NT2/D1 (cell line): ENCODE results near the gene SLC12A8.

Experiments used
- DNase-seq: peaks from one replicate; pipeline ENCODE4 v3.0.0-alpha.2; 2011; ENCODE audit warnings: low read depth, low spot score
- H3K27me3 ChIP-seq: 2 replicates; pipeline ENCODE4 v1.6.0; 2011; ENCODE audit warnings: mild to moderate bottlenecking; ENCODE audit not compliant: insufficient read length, insufficient read depth
- H3K36me3 ChIP-seq: 2 replicates; pipeline ENCODE4 v1.6.1; 2011; ENCODE audit warnings: mild to moderate bottlenecking, low read length, mixed read lengths; ENCODE audit not compliant: insufficient read depth, insufficient read length
- H3K4me1 ChIP-seq: 2 replicates; pipeline ENCODE4 v1.5.1; 2011; ENCODE audit not compliant: insufficient read depth, insufficient read length
- H3K4me3 ChIP-seq: 2 replicates; pipeline ENCODE4 v1.5.1; 2011; ENCODE audit warnings: low read depth; ENCODE audit not compliant: insufficient read length
- H3K9ac ChIP-seq: 2 replicates; pipeline ENCODE4 v1.6.0; 2011; ENCODE audit warnings: low read depth; ENCODE audit not compliant: insufficient read length
- H3K9me3 ChIP-seq: 2 replicates; pipeline ENCODE4 v1.5.1; 2011; ENCODE audit warnings: mild to moderate bottlenecking, low read length; ENCODE audit not compliant: insufficient read depth
- SUZ12 ChIP-seq: IDR thresholded peaks from 2 replicates; pipeline ENCODE4 v1.6.1; 2011; ENCODE audit not compliant: insufficient read length, insufficient read depth; ENCODE audit errors: extremely low read depth
- YY1 ChIP-seq: IDR thresholded peaks from 2 replicates; pipeline ENCODE4 v1.6.1; 2011; ENCODE audit not compliant: insufficient read length, insufficient read depth
- ZNF274 ChIP-seq: IDR thresholded peaks from 2 replicates; pipeline ENCODE4 v1.6.1; 2011; ENCODE audit warnings: mild to moderate bottlenecking, low read depth, low read length

SLC12A8 gene

GRCh38 chr3:125035217-125035616, 177.3 kb downstream of the SLC12A8 start:
- Histone ChIP-seq H3K27me3 (no peaks in the 10 kb centered on the region), H3K9me3 (peaks cover 13% of the 10 kb centered on the region), H3K36me3 (peaks cover 19% of the 10 kb centered on the region), H3K4me3 (no peak overlapping the region), H3K4me1 (peaks cover 14% of the 10 kb centered on the region), H3K9ac (no peak overlapping the region)
- no peak for DNase-seq
- TF ChIP-seq YY1 (no peak), ZNF274 (no peak), SUZ12 (no peak)

GRCh38 chr3:125033616-125034015, 178.9 kb downstream of the SLC12A8 start:
- Histone ChIP-seq H3K27me3 (no peaks in the 10 kb centered on the region), H3K4me3 (no peak overlapping the region), H3K9me3 (peaks cover 13% of the 10 kb centered on the region), H3K9ac (no peak overlapping the region), H3K36me3 (peaks cover 32% of the 10 kb centered on the region), H3K4me1 (peaks cover 9% of the 10 kb centered on the region)
- TF ChIP-seq ZNF274 (no peak), YY1 (no peak), SUZ12 (no peak)
- DNase-seq = no peak

DNA sequence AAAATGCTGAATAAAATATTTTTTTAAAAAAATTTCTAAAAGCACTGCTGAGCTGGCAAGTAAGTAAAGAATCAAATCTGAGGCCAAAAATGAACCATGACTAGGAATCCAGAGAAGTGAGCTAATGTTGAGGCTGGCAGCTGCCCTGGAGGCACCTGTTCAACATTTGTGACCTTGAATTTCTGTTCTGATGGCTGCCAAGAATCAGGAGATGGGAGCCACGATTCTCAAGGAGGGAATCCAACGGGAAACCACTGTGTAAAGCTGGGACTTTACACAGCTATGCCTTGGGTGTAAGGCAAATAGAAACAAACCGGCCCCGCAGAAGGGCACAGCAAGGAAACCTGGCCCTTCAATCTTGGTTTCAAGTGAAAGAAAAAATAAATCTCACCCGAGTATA, 179.4 kb downstream of the SLC12A8 start:
- Histone ChIP-seq H3K4me3 (no peak overlapping the region), H3K9ac (no peak overlapping the region), H3K9me3 (peaks cover 13% of the 10 kb centered on the region), H3K36me3 (peaks cover 37% of the 10 kb centered on the region), H3K4me1 (peaks cover 6% of the 10 kb centered on the region), H3K27me3 (no peaks in the 10 kb centered on the region)
- TF ChIP-seq SUZ12 (no peak), YY1 (no peak), ZNF274 (no peak)
- DNase-seq = no peak

- H3K27me3 ChIP-seq = no peaks in the 10 kb centered on the region
- DNase-seq = no peak
- TF ChIP-seq ZNF274 (no peak), SUZ12 (no peak), YY1 (no peak)
- H3K36me3 ChIP-seq = peaks cover 41% of the 10 kb centered on the region
- H3K4me3 ChIP-seq = no peak overlapping the region
- H3K9me3 ChIP-seq = peaks cover 13% of the 10 kb centered on the region
- peaks cover 3% of the 10 kb centered on the region for H3K4me1 ChIP-seq
- no peak overlapping the region for H3K9ac ChIP-seq
These were observed 179.9 kb downstream of the SLC12A8 start for GRCh38 chr3:125032683-125033082.
